HepG2 (cell line): ENCODE measurements around the gene NOTUM. TPM values are rescaled to one million over a fixed set of nuclear protein-coding genes. Genes with fewer than 3 reads are reported as not detected.

ENCODE experiments used
- AHR ChIP-seq: IDR thresholded peaks from 2 replicates; pipeline ENCODE4 v1.6.1; 2018; ENCODE audit warnings: missing genetic modification reagents, missing compliant biosample characterization
- ARHGAP35 ChIP-seq: sonication (generic); formaldehyde crosslinking; IDR thresholded peaks from 2 replicates; pipeline ENCODE4 v1.9.0; 2022; ENCODE audit warnings: mild to moderate bottlenecking, inconsistent platforms, moderate library complexity, missing genetic modification reagents, borderline replicate concordance
- ATF7-NPFF ChIP-seq: sonication (generic); formaldehyde crosslinking; IDR thresholded peaks from 2 replicates; pipeline ENCODE4 v1.8.1; 2023; ENCODE audit warnings: mild to moderate bottlenecking, low read depth, missing genetic modification reagents, moderate library complexity
- BRD4 ChIP-seq: sonication (generic); formaldehyde crosslinking; IDR thresholded peaks from 2 replicates; pipeline ENCODE4 v1.4.0; 2020; ENCODE audit warnings: missing genetic modification reagents
- HOXD1 ChIP-seq: sonication (generic); formaldehyde crosslinking; IDR thresholded peaks from 2 replicates; pipeline ENCODE4 v1.5.0; 2020; ENCODE audit warnings: missing genetic modification reagents
- IKZF4 ChIP-seq: sonication (generic); formaldehyde crosslinking; IDR thresholded peaks from 2 replicates; pipeline ENCODE4 v1.5.1; 2020; ENCODE audit warnings: borderline replicate concordance, mild to moderate bottlenecking, low read depth, missing genetic modification reagents; ENCODE audit errors: not compliant biosample characterization
- NFRKB ChIP-seq: fragments of 450-650 bp; IDR thresholded peaks from 2 replicates; pipeline ENCODE4 v1.6.1; 2017
- RXRA ChIP-seq: sonication (generic); formaldehyde crosslinking; IDR thresholded peaks from 2 replicates; pipeline ENCODE4 v1.5.1; 2020; ENCODE audit warnings: missing genetic modification reagents
- SRSF9 ChIP-seq: fragments of 200-400 bp; formaldehyde crosslinking; IDR thresholded peaks from 2 replicates; pipeline ENCODE4 v1.6.1; 2018; ENCODE audit warnings: borderline replicate concordance, mild to moderate bottlenecking, low read depth, low read length; ENCODE audit not compliant: insufficient read depth, poor library complexity, severe bottlenecking
- TBX2 ChIP-seq: sonication (generic); formaldehyde crosslinking; IDR thresholded peaks from 2 replicates; pipeline ENCODE4 v1.5.0; 2020; ENCODE audit warnings: missing genetic modification reagents, mild to moderate bottlenecking, borderline replicate concordance
- ZKSCAN1 ChIP-seq: fragments of 150-350 bp; IDR thresholded peaks from 2 replicates; pipeline ENCODE4 v1.6.1; 2014; ENCODE audit warnings: low read length
- ZKSCAN8 ChIP-seq: IDR thresholded peaks from 2 replicates; pipeline ENCODE4 v1.6.1; 2016; ENCODE audit warnings: borderline replicate concordance, missing genetic modification reagents, missing compliant biosample characterization
- ZNF274 ChIP-seq: sonication (generic); formaldehyde crosslinking; IDR thresholded peaks from 2 replicates; pipeline ENCODE4 v1.5.1; 2020; ENCODE audit warnings: mild to moderate bottlenecking, missing genetic modification reagents
- ZNF33B ChIP-seq: sonication (generic); formaldehyde crosslinking; IDR thresholded peaks from 2 replicates; pipeline ENCODE4 v1.5.1; 2020; ENCODE audit warnings: mild to moderate bottlenecking, missing genetic modification reagents
- ZNF510 ChIP-seq: sonication (generic); formaldehyde crosslinking; IDR thresholded peaks from 2 replicates; pipeline ENCODE4 v1.4.0; 2020; ENCODE audit warnings: low read depth, mild to moderate bottlenecking, missing genetic modification reagents
- ZNF552 ChIP-seq: sonication (generic); formaldehyde crosslinking; IDR thresholded peaks from 2 replicates; pipeline ENCODE4 v1.9.0; 2022; ENCODE audit warnings: missing genetic modification reagents, mild to moderate bottlenecking, borderline replicate concordance
- ZNF564 ChIP-seq: sonication (generic); formaldehyde crosslinking; IDR thresholded peaks from 2 replicates; pipeline ENCODE4 v1.8.1; 2023; ENCODE audit warnings: mild to moderate bottlenecking, missing genetic modification reagents
- ZNF598 ChIP-seq: sonication (generic); formaldehyde crosslinking; IDR thresholded peaks from 2 replicates; pipeline ENCODE4 v1.5.1; 2020; ENCODE audit warnings: mild to moderate bottlenecking, missing genetic modification reagents, borderline replicate concordance
- ZNF605 ChIP-seq: sonication (generic); formaldehyde crosslinking; IDR thresholded peaks from 2 replicates; pipeline ENCODE4 v1.8.0; 2022; ENCODE audit warnings: mild to moderate bottlenecking, missing genetic modification reagents
- ZNF670 ChIP-seq: sonication (generic); formaldehyde crosslinking; IDR thresholded peaks from 2 replicates; pipeline ENCODE4 v1.8.0; 2022; ENCODE audit warnings: mild to moderate bottlenecking, missing genetic modification reagents, borderline replicate concordance
- ZNF724P ChIP-seq: sonication (generic); formaldehyde crosslinking; IDR thresholded peaks from 2 replicates; pipeline ENCODE4 v1.8.0; 2022; ENCODE audit warnings: missing genetic modification reagents, borderline replicate concordance
- ZSCAN20 ChIP-seq: sonication (generic); formaldehyde crosslinking; IDR thresholded peaks from 2 replicates; pipeline ENCODE4 v1.4.0; 2020; ENCODE audit warnings: missing genetic modification reagents, mild to moderate bottlenecking, borderline replicate concordance
- ZSCAN30 ChIP-seq: sonication (generic); formaldehyde crosslinking; IDR thresholded peaks from 2 replicates; pipeline ENCODE4 v1.5.0; 2020; ENCODE audit warnings: mild to moderate bottlenecking, missing genetic modification reagents
- polyA plus RNA-seq, 8 experiments: library from polyadenylated mRNA; depleted of rRNA in 3 of 8; stranded (reverse) in 7 of 8; unstranded in 1 of 8; fragments of >200 nt; fragmentation: Illumina TruSeq in 4 of 8; extraction: Trizol in 4 of 8; gene quantifications; 2 replicates each; pipeline versions ENCODE4 v1.2.1 to v1.2.3, GENCODE V29; 2011 to 2016; ENCODE audit warnings: low read depth in 4 of 8, missing spikeins in 1 of 8, mixed read lengths in 1 of 8; ENCODE audit not compliant: insufficient read depth in 1 of 8
- total RNA-seq, 5 experiments: library from RNA; depleted of rRNA; stranded (reverse); fragments of >200 nt; fragmentation: Illumina TruSeq; extraction: Trizol; gene quantifications; 2 replicates each; pipeline ENCODE4 v1.2.3, GENCODE V29; 2016; ENCODE audit warnings: low read depth in 1 of 5
- TF ChIP-seq, protein P1 (sequence below): sonication (generic); formaldehyde crosslinking; IDR thresholded peaks from 2 replicates; pipeline ENCODE4 v1.4.0; 2020; ENCODE audit warnings: missing genetic modification reagents, borderline replicate concordance
- TF ChIP-seq, protein P2 (sequence below): fragments of 450-650 bp; IDR thresholded peaks from 2 replicates; pipeline ENCODE4 v1.6.1; 2017
- TF ChIP-seq, protein P3 (sequence below): sonication (generic); formaldehyde crosslinking; IDR thresholded peaks from 2 replicates; pipeline ENCODE4 v1.5.0; 2020; ENCODE audit warnings: missing genetic modification reagents, mild to moderate bottlenecking, borderline replicate concordance

Gene NOTUM
- total and polyA plus RNA-seq, 2 of the 13 experiments (the other 11 are each of a cell fraction or from before 2014, with no cell fraction given): 150 to 160 TPM

DNA sequence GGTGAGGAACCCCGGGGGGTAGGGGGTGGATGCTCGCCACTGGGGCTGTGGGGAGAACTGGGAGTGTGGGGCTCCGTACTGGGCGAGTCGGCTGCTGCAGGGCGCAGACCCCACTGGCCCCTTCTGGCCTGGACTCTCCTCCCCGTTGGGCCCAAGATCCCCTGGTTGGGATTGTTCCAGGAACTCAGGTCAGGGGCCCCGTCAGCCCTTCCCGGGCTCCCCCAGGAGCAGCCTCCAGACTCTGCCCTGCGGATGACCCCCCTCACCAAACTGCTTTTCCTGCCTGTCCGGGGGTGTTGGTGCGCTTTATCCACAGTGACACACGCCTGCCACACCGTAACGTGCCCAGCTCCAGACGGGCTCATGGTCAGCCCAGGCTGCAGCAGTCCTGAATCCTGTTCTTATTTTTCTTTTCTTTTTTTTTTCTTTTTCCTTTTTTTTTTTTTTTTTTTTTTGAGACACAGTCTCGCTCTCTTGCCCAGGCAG is 40.6 kb upstream of the NOTUM start (continued):
- TF ChIP-seq BRD4 (CRISPR knock-in tag) (0 out of 2 replicates have a peak, but pooled peaks have one; percentile 14), NFRKB (no peak), AHR (CRISPR knock-in tag) (no peak), ZSCAN30 (no peak), ZNF598 (CRISPR knock-in tag) (no peak), ZNF564 (peak; percentile 34; the same call in 1 of the 2 replicates), IKZF4 (no peak), ZNF605 (CRISPR knock-in tag) (no peak), ATF7-NPFF (CRISPR knock-in tag) (peak; percentile 38; the same call in 1 of the 2 replicates), ZSCAN20 (CRISPR knock-in tag) (no peak), HOXD1 (CRISPR knock-in tag) (no peak), ARHGAP35 (CRISPR knock-in tag) (no peak), ZKSCAN8 (CRISPR knock-in tag) (no peak), SRSF9 (no peak), ZNF670 (CRISPR knock-in tag) (no peak), ZKSCAN1 (no peak), ZNF552 (CRISPR knock-in tag) (no peak), ZNF724P (CRISPR knock-in tag) (peak; percentile 36; the same call in 1 of the 2 replicates), ZNF510 (no peak), RXRA (CRISPR knock-in tag) (no peak), ZNF33B (CRISPR knock-in tag) (0 out of 2 replicates have a peak, but pooled peaks have one; percentile 16), ZNF274 (CRISPR knock-in tag) (no peak), TBX2 (CRISPR knock-in tag) (no peak)
- TF ChIP-seq, protein P1, sequence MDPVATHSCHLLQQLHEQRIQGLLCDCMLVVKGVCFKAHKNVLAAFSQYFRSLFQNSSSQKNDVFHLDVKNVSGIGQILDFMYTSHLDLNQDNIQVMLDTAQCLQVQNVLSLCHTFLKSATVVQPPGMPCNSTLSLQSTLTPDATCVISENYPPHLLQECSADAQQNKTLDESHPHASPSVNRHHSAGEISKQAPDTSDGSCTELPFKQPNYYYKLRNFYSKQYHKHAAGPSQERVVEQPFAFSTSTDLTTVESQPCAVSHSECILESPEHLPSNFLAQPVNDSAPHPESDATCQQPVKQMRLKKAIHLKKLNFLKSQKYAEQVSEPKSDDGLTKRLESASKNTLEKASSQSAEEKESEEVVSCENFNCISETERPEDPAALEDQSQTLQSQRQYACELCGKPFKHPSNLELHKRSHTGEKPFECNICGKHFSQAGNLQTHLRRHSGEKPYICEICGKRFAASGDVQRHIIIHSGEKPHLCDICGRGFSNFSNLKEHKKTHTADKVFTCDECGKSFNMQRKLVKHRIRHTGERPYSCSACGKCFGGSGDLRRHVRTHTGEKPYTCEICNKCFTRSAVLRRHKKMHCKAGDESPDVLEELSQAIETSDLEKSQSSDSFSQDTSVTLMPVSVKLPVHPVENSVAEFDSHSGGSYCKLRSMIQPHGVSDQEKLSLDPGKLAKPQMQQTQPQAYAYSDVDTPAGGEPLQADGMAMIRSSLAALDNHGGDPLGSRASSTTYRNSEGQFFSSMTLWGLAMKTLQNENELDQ: no peak
- TF ChIP-seq, protein P2, sequence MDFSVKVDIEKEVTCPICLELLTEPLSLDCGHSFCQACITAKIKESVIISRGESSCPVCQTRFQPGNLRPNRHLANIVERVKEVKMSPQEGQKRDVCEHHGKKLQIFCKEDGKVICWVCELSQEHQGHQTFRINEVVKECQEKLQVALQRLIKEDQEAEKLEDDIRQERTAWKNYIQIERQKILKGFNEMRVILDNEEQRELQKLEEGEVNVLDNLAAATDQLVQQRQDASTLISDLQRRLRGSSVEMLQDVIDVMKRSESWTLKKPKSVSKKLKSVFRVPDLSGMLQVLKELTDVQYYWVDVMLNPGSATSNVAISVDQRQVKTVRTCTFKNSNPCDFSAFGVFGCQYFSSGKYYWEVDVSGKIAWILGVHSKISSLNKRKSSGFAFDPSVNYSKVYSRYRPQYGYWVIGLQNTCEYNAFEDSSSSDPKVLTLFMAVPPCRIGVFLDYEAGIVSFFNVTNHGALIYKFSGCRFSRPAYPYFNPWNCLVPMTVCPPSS: no peak
- TF ChIP-seq, protein P3, sequence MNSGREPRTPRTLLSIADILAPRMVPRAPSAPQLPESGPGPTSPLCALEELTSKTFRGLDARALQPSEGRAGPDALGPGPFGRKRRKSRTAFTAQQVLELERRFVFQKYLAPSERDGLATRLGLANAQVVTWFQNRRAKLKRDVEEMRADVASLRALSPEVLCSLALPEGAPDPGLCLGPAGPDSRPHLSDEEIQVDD (CRISPR knock-in tag): no peak
